Measurements from ENCODE around the gene NFE2.
"Not testable (repeated sequence)": the region's sequence is repeated elsewhere in the genome, so short reads cannot be mapped to it uniquely, and the experiment has no call there.

NFE2 gene

DNA sequence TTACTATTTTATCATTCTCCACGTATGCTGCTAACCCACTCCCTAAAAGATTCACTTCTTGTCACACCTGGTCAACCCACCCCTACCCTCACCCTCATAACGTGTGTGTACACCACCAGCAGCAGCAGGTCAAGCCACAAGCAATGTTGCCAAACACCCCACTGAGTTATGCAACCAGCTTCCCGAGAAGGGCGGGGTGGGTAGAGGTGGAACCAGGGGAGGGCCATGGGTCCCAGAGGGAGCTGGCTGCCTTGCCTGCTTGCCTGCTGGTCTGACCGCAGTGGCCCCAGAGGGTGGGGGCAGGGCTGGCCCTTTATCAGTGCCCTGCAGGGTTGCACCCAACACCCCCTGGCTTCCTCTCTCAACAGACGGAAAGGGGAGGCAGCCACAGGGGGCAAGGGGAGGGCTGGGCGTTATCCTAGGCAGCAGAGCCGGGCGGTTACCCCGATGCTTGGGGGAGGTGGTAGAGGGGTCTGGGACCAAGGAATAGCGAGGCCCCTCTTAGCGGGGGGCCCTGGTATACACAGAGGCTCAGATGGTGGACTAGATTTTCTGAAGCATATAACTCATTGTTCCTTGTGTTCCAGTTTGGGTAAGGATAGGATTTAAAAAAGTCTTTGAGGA, 3.5 kb upstream of the NFE2 start:
- DNase-seq = no peak

DNA sequence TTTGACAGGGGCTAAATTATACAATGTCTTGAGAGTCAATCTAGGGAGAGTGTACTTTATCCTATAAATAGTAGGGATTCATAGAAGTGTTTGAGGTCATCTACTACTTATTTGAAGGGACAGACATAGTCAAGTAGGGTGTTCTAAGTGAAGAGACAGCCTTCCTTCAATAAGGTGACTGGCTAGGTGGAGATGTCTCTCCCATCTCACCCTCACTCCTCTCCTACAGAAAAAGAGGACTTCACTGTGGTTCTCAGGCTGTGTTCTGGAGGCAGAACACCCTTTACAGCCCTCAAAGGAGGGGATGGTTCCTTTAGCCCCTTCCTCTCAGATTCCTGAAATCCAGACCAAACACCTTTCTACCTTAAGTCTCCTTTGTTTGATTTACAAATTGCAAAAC, 2.8 kb upstream of the NFE2 start:
- DNase-seq = no peak

DNA sequence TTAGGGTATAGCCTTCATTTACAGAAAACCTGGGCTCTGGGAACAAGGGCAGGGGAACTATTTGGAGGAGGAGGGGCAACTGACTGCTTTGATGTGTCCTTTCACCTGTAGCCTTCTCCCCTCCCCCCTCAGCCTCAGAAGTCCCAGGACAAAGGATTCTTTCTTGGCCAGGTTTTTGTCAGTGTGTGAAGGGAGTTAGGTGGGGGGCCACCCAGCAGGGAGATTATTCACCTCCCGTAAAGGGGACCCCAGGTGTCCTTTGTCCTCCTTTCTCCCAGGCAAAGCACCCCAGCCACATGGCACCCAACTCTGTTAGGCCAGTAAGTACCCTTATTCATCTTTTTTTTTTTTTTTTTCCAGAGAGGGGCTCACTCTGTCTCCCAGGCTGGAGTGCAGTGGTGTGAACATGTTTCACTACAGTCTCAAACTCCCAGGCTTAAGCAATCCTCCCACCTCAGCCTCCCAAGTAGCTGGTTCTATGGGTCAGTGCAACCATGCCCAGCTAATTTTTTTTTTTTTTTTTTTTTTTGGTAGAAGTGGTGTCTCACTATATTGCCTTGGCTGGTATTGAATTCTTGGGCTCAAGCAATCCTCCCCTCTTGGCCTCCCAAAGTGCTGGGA, 723 bp upstream of the NFE2 start:
- DNase-seq = no peak

DNA sequence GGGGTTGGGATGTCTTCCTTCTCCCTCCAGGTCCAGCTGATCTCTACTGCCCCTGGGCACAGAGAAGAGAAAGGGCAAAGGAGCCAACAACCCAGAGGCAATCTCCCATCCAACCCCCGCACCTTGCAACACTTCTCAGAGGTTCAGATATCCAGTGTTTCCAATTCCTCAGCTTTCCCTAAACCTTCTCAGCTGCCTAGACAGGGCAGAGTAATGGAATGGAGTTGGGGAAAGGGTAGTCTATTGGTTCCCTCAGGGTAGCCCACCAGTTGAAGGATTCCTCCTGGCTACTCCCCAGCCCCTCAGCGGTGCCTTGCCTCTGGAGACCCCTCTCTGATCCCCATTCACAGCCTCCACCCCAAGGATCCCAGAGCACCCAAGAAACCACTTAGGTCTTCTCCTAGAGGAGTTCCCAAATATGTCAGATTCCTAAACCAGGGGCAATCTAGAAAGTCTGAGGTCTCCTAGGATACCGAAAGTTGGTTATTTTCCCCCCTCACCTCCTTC, 537 bp downstream of the NFE2 start:
- no peak for DNase-seq

DNA sequence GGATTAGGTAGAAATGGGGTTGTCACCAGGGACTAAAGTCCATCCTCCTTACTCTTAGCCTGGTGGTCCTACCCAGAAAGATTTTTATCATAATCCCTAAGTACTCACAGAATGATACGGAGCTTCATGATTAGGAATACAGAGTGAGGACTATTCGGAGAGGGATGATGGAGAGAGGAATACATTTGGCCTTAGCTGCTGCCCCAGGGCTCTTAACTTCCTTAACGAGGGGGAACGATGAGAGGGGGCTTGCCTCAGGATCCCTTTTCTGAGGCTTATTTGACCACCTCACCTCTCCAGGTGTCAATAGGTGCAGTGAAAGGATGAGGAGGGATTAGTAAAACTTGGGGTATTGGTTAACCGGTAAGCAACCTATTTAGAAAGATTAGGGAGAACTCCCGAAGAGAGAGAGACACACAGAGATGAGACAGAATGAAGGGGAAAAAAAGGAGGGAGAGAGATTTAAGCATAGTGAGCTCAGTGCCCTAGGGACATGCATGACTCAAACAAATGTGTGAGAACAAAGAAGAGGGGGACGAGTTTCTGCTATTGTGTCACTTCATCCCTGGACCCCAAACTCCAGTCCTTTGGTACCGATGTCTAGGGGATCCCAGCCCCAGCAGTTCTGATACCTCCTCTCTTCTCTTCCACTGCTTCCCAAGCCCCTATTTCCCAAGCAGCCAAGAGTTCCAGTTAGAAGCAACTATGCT, 1.1 kb downstream of the NFE2 start:
- DNase-seq = no peak

DNA sequence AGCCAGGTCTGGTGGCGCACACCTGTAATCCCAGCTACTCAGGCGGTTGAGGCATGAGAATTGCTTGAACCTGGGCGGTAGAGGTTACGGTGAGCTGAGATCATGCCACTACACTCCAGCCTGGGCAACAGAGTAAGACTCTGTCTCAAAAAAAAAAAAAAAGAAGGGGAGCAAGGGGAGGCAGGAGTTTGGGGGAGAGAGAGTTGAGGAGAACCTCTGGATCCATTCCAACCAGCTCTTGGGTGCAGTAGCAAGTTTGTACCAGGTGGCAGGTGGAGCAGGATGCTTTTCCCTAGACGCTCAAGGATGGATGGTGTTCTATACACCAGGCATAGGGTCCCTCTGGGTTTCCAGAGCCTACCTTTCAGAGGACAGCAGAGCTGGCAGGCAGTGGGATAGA, 1.9 kb downstream of the NFE2 start:
- DNase-seq = no peak

DNA sequence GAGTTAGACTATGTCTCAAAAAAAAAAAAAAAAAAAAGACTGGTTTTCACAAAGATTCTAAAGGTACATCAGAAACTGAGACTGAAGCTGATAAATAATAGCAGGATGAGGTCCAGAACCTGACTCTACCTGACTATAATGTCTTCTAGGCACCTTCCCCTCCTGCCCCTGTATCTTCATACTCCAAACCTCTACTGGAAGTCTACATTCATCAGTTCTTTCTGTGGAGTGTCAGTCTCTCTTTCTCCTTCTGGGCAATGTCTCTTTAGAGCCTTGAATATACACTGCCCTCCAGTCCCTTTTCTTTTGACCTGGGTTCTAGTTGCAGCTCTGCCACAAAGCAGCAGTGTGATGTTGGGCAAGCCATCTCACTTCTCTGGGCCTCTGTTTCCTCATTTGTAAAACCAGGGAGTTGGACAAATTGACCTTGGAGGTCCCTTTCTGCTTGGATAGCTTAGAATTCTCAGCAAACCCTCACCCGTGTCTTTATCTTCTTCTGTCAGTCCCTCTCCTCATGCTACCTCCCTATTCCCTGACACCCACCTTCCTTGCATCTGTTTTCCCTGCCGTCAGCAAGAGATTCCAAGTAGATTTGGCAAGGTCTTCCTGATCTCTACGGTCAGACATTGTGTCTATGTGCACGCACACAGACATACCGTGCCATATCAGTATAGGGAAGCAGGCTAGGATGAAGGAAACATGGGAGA, 4.3 kb downstream of the NFE2 start:
- DNase-seq = no peak

DNA sequence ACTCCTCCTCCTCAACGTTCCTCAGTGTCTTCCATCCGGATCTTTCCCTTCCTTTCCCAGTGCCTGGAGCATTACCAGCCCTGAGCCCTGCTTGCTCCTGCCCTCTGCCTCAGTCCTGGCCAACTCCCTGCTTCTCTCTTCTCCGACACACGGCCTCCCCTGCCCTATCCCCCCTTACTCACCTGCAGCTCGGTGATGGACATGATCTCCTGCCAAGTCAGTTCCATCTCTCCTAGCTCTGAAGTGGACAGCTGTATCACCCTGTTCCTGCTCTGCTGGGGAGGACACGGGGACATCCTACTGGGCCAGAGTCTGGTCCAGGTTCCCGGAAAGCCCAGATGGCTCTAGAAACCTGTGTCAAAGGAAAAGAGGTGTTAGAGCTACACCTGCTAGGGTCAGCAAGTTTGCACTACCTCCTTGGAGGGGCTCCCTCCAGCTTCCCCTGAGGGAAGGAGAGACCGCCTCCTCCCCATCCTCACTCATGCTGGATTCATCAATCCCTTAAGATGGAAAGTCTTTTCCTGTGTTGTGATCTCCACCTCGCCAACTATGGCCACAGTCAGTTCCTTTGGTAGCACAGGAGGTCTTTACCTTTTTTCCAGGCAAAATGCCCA, 5.8 kb downstream of the NFE2 start:
- no peak for DNase-seq

DNA sequence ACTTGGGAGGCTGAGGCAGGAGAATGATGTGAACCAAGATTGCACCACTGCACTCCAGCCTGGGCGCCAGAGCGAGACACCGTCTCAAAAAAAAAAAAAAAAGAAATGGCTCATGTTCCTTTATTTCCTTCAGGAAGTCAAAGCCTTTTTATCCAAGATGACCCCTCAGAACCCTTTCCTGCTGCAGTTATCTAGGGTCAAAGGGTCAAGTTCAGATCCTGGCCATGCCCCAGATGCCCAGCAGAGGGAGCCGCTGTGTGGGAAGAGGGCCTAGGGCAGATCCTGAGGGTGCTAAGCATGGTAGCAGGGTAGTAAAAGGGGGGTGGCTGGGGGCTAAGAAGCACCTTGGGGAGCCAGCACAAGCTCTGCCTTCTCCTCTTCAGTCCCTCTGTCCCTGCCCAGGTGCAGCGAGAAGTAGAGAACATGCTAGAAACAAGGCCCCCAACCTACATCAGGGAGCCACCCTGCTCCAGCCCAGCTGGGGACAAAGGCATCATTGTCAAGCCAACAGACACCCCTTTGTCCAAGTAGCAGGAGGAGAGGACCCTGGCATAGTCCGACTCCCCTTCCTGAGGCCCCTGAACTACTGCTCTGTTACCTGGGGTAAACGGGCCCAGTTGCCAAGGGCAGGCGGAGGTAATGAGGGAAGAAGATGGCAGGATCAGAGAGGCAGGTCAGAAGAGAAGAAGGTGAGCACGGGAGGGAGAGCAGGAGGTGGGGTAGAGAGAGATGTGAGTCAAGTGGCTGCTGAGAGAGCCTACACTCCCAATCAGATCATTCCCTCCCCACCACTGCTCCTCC, 6.5 kb downstream of the NFE2 start:
- peak; percentile 62 for DNase-seq

DNA sequence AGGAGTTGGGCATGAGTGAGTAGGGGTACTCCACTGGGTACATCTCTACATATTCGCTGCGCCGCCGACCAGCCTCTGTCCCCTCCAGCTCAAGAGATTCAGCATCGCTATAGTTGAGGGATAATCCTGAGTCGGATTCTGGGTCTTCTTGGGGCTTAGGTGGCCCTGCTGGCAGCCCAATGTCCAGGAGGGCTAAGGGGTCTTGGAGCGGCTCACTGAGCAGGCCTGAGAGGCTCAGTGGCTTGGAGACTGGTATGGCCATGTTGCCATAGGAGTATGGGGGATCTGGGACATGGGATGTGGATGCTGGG, 7.9 kb downstream of the NFE2 start:
- DNase-seq = no peak

DNA sequence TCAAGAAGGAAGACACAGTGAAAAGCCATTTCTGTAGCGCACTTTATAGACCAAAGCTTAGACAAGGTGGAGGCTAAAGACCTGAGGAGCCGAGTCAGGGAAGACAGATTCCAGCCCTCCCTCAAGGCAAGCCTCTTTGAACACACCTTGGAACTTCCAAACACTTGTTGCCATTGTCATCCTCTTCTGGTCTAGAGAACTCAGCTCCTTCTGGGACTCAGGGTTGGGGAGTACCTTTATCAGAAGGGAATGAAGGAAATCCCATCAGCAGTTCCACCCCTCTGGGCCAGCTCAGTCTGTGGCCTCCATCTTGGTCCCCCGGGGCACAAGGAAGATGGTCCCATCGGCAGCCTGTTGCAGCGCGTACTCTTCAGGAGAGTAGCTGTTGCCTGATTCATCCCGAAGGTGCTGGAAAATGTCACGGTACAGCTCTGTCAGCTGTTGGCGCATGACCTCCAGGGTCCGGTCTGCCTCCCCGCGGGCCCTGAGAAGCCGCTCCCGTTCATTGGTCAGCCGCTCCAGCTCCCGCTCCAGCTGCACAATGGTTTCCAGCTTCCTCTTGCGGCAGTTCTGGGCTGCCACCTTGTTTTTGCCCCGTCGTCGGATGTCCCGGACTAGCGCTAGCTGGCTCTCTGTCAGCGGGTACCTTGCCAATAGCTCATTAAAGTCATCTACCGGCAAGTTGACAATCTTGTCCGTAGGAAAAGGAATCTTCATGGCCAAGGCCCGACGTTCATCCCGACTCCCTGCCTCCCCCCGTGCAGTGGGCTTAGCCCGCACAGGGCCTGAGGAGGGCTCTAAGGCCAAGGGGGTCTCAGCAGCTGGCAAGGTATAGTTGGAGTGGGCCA, 8.5 kb downstream of the NFE2 start:
- DNase-seq = no peak

DNA sequence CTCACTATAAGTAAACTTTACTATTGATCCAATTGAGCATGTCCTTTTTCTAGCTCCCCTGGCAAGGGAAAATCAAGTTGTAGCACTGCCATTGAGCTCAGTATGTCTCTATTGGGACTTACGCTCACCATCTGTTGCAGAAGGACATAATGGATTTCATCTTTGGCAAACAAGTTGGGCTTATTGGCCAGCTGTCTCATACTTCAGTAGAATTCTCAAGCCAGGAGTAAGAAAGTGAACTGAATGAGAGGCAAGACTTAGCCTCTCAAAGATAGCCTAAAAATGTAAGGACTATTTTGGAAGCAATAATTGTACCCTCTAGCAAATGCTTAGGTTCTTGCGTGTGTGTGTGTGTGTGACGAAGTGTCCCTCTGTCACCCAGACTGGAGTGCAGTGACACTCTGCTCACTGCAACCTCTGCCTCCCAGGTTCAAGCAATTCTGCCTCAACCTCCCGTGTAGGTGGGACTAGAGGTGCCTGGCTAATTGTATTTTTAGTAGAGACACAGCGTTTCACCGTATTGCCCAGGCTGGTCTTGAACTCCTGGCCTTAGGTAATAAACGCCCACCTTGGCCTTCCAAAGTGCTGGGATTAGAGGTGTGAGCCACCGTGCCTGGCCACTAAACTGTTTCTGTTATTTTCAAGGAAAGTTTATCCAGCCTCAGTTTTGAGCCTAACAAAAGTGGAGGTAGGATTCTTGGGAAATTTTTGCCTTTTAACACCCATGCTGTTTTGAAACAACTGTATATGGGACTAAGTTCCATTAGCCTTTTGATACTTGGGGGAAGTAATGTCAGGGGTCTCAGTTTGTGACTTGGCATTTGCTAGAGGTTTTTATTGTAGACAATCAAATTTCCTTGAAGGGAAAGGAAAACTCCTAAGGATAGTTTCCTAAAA, 13.3 kb downstream of the NFE2 start:
- no peak for DNase-seq

DNA sequence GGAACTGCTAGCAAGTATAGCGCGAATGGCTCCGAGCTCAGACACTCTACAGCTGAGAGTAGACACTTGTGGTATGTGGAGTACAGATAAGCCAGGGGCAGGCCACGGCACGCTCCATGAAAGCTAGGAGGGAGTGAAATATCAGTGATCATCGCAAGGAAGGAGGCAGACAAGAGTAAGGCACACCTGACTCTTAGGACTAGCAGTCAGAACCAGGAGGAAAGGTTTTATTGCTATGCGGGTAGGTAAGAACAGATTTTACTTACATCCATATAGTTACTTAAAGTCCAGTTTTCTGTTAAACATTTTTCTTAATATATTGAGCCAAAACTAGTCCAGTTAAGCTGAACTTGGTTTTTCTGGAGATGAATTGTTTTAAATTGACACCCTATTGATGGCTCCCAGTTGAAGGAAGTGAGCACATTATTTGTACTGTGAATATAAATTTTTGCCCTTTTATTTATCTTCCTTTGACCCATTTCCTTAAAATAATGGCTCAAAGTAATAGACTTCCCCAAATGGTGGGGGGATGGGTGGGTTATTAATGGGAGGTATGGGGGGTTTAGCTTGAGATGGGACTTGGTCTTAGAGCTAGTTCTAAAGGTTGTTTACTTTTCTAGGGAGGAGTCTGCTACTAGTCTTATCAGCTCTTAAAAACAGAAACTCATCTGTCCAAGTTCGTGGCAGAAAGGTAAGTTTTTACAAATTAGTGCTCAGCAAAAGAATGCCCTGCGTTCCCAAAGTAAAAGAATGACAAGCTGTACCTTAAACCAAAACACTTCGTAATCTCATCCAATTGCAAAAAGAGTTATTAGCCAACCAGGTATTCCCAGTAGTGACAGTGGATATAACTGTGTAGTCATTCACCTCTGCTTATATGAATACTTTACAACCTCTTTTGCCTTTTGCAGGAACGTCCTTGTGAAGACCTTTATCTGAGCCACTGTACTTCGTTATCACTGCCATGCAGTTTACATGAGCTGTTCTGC, 14.5 kb downstream of the NFE2 start:
- DNase-seq = no peak

DNA sequence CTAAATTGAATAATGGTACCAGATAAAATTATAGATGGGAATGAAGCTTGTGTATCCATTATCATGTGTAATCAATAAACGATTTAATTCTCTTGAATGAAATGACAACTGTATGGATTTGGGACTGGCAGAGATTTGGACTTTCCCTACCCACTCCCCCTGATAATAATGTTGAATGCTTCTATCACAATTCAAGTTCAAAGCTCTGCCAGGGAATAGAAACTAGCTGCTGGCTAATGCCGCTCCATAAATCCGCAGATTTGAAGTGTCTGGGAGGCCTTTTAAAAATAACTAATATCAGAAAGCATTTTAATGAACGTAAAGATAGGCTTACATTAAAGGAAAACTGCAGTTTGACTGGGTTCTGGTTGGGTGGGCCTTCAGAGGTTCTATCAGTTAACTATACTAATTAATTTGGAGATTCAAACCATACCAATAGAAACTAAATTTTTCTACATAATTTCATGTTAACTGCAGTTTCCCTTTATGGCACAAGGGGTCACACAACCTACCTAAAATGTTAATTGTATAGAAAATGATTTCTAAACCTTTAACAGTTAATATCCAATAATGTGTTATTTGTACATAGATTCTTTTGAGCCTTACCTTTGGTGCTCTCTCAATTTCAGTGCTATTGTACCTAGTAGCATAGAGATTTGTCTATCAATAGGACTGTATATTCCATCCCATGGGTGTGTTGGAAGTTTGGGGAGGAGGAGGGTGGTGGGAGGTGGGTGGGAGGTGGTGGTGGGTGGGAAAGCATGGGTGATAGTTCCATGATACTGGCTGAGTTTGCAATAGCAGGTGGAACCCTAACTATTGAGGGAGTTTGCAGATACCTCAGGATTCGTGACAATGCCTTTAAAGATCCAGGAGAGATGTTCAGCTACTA, 15.4 kb downstream of the NFE2 start:
- DNase-seq = no peak

DNA sequence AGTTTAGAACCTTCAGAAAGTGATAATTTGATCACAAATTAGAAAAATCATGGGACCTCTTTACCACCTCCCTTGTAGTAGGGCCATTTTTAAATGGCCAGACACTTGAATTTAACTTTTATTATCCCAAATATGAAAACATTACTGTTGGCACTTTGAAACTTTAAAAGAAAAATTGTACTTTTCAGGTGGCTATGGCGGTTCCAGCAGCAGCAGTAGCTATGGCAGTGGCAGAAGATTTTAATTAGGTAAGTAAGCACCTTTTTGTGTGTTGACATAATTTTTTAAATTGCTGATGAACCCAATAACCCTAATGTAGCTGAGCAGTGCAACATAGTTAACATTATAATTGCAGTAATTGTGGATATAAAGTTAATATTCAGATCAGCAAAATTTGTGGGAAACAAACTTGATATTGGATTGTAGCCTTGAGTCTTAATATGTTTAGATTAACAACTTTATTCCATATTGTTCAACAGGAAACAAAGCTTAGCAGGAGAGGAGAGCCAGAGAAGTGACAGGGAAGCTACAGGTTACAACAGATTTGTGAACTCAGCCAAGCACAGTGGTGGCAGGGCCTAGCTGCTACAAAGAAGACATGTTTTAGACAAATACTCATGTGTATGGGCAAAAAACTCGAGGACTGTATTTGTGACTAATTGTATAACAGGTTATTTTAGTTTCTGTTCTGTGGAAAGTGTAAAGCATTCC, 16.6 kb downstream of the NFE2 start:
- not testable (repeated sequence) for DNase-seq

DNA sequence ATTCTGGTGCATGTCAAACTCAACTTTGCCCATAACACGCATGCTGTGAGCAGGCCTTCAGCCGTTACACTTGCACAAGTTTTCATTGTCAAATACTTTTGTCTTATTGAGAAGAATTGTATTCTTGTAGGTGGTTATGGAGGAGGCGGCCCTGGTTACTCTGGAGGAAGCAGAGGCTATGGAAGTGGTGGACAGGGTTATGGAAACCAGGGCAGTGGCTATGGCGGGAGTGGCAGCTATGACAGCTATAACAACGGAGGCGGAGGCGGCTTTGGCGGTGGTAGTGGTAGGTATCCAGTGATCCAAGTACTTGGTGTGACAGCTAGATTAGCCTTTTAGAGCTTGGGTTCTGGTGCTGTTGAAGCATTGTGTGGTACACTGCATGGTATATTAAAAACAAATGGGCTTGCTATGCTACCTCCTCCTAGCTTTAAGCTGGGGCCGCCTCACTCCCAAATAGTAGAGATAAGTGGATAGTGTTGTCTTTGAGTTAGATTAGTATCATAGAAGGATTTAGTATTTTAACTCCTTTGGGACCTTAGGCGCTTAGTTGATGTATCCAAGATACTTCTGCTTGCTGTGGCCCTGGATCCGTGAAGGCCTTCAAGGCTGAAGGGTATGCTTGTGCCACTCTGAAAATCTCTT, 17.7 kb downstream of the NFE2 start:
- peak; percentile 39 for DNase-seq

DNA sequence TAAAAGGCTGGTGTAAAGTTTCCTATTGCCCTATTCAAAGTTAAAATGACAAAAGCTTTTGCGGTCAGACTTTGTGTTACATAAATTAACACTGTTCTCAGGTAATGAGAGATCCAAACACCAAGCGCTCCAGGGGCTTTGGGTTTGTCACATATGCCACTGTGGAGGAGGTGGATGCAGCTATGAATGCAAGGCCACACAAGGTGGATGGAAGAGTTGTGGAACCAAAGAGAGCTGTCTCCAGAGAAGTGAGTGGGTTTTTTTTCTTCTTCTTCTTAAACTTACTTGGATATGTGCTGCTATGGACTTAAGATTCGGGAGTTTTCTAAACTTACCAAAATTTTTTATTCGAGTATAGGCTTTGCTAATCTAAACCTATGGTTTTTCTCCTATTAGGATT, 19.1 kb downstream of the NFE2 start:
- not testable (repeated sequence) for DNase-seq

Measured in stimulated activated CD4-positive, alpha-beta T cell treated with anti-CD3 and anti-CD28 coated beads, Interleukin-4, amount 100 ng/mL, for 1 hour (primary cell).